Measurements from ENCODE around the gene SYNJ1.
A peak's percentile ranks its signal among the peaks of the same experiment; 100 is the strongest.
"Not testable (repeated sequence)": the region's sequence is repeated elsewhere in the genome, so short reads cannot be mapped to it uniquely, and the experiment has no call there.

The SYNJ1 gene

DNA sequence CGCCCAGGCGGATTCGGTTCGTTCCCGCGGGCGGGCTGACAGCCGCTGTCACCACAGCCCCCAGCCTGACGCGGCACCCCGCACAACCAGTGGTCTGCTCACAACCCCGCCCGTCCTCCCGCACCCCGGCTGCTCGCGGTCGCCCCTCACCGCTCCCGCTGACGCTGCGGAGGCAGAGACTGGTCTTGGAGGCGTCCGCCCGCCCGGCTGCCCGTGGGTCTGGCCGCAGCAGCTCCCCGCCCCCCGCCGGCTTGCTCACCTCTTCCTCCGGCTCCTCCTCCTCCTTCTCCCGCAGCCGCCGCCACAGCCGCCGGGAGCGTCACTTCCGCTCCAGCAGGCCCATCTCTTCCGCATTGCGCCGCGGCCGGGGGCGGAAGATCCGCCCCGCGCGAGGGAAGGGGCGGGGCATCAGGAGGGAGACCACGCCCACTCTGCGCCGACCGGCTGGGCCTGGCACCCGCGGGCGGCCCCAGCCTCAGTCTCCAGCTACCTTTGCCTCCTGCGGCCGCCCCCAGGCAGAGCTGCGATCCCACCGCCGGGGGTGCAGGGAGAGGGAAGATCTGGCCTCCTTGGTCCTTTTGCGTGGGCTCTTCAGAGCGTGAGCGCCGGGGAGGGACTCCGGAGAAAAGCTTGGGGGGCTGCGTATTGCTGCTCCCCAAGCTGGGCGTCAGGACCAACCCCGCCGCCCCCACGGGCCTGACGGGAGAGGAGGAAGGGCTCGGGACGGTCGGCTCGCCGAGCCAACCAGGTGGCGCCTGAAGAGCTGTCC is at the start of gene SYNJ1:
SYNJ1 (minus strand) TSS at position 327 of the 769 bp plus-strand sequence. CDS start 1,118 bp downstream, outside the sequence.
- TF ChIP-seq, protein P1, sequence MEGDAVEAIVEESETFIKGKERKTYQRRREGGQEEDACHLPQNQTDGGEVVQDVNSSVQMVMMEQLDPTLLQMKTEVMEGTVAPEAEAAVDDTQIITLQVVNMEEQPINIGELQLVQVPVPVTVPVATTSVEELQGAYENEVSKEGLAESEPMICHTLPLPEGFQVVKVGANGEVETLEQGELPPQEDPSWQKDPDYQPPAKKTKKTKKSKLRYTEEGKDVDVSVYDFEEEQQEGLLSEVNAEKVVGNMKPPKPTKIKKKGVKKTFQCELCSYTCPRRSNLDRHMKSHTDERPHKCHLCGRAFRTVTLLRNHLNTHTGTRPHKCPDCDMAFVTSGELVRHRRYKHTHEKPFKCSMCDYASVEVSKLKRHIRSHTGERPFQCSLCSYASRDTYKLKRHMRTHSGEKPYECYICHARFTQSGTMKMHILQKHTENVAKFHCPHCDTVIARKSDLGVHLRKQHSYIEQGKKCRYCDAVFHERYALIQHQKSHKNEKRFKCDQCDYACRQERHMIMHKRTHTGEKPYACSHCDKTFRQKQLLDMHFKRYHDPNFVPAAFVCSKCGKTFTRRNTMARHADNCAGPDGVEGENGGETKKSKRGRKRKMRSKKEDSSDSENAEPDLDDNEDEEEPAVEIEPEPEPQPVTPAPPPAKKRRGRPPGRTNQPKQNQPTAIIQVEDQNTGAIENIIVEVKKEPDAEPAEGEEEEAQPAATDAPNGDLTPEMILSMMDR (IDR thresholded peaks at IDR 0.05; ENCODE audit: borderline replicate concordance, control extremely low read depth, extremely low read depth, insufficient read depth, missing control alignments): no peak
- in situ Hi-C loops (cut with MboI; ENCODE audit: low sequenced_read_pairs, unreplicated experiment): no loop called here
- DNase-seq (ENCODE audit: low spot score): peak; percentile 98

- in situ Hi-C loops (cut with MboI; ENCODE audit: low sequenced_read_pairs, unreplicated experiment): no loop called here
- no peak for DNase-seq (ENCODE audit: low spot score)
These were observed 49.5 kb upstream of the SYNJ1 start for GRCh38 chr21:32777269-32777668.

DNA sequence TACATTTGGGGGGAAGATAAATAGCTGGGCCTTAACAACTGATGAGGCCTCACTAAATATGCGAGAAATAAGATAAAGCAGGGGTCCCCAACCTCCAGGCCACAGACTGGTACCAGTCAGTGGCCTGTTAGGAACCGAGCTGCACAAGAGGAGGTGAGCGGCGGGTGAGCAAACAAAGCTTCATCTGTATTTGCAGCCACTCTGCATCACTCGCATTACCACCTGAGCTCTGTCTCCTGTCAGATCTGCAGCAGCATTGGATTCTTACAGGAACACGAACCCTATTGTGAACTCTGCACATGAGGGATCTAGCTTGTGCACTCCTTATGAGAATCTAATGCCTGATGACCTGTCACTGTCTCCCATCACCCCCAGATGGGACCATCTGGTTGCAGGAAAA is 48.9 kb upstream of the SYNJ1 start:
- DNase-seq (ENCODE audit: low spot score): no peak
- TF ChIP-seq, protein P1 (IDR thresholded peaks at IDR 0.05; ENCODE audit: borderline replicate concordance, control extremely low read depth, extremely low read depth, insufficient read depth, missing control alignments): no peak
- in situ Hi-C loops (cut with MboI; ENCODE audit: low sequenced_read_pairs, unreplicated experiment): no loop called here

More at GRCh38 chr21:32777269-32777668, 49.5 kb upstream of the SYNJ1 start:
- TF ChIP-seq, protein P1 (IDR thresholded peaks at IDR 0.05; ENCODE audit: borderline replicate concordance, control extremely low read depth, extremely low read depth, insufficient read depth, missing control alignments): no peak

- DNase-seq (ENCODE audit: low spot score); in situ Hi-C loops (cut with MboI; ENCODE audit: low sequenced_read_pairs, unreplicated experiment): not testable (repeated sequence)
These were observed 45.2 kb upstream of the SYNJ1 start for GRCh38 chr21:32773048-32773344.

- in situ Hi-C loops (cut with MboI; ENCODE audit: low sequenced_read_pairs, unreplicated experiment): no loop called here
- TF ChIP-seq, protein P1 (IDR thresholded peaks at IDR 0.05; ENCODE audit: borderline replicate concordance, control extremely low read depth, extremely low read depth, insufficient read depth, missing control alignments): no peak
- DNase-seq (ENCODE audit: low spot score): peak; percentile 60
These were observed 44.7 kb upstream of the SYNJ1 start for GRCh38 chr21:32772281-32773047.

GRCh38 chr21:32770871-32771523 is 43.2 kb upstream of the SYNJ1 start:
- TF ChIP-seq, protein P1 (IDR thresholded peaks at IDR 0.05; ENCODE audit: borderline replicate concordance, control extremely low read depth, extremely low read depth, insufficient read depth, missing control alignments): no peak
- peak; percentile 77 for DNase-seq (ENCODE audit: low spot score)
- in situ Hi-C loops (cut with MboI; ENCODE audit: low sequenced_read_pairs, unreplicated experiment): no loop called here

All from GM13976 (cell line).